ENCODE measurements around the gene ANKS6. TPM values are rescaled to one million over a fixed set of nuclear protein-coding genes. Genes with fewer than 3 reads are reported as not detected.

The ANKS6 gene
- total and polyA plus RNA-seq, 8 donors, result 10.7 to 75.0 (median 19.5) TPM

GRCh38 chr9:98790134-98790841 lies 6.1 kb downstream of the ANKS6 start:
- DNase-seq, result no peak
- TF ChIP-seq EP300 (IDR thresholded peaks at IDR 0.05) (no peak), CTCF (IDR thresholded peaks at IDR 0.05) (no peak), POLR2AphosphoS5 (IDR thresholded peaks at IDR 0.05) (no peak), POLR2A (IDR thresholded peaks at IDR 0.05) (no peak)
- H3K4me3 ChIP-seq, result no peak overlapping the region
- H3K27me3 ChIP-seq, result no peaks in the 10 kb centered on the region
- H3K4me1 ChIP-seq, result peaks cover 21 to 53% (median 37%) of the 10 kb centered on the region in 4 donors
- H3K36me3 ChIP-seq, result peaks cover 13 to 35% (median 27%) of the 10 kb centered on the region in 4 donors
- H3K9me3 ChIP-seq, result no peaks in the 10 kb centered on the region
- WGBS, 5 donors, result 90 to 92% (median 92%) methylated on average over 14 to 25 of the region's 25 CpGs
- intact Hi-C loops (cut with DNase I; ENCODE audit: low total_unique reads), result no loop called here
- peak overlapping the region in 1 of 5 donors; percentile 35 for H3K27ac ChIP-seq

- DNase-seq, result no peak
- peaks cover 16 to 46% (median 31%) of the 10 kb centered on the region in 4 donors for H3K4me1 ChIP-seq
- H3K9me3 ChIP-seq, result no peaks in the 10 kb centered on the region
- WGBS, 5 donors, result 94 to 99% (median 97%) methylated on average over 2 to 5 of the region's 5 CpGs
- H3K27me3 ChIP-seq, result no peaks in the 10 kb centered on the region
- H3K4me3 ChIP-seq, result no peak overlapping the region
- no peak overlapping the region for H3K27ac ChIP-seq
- TF ChIP-seq POLR2A (IDR thresholded peaks at IDR 0.05), result no peak
- no peak for TF ChIP-seq EP300 (IDR thresholded peaks at IDR 0.05)
- H3K36me3 ChIP-seq, result peaks cover 13 to 37% (median 31%) of the 10 kb centered on the region in 4 donors
- intact Hi-C loops (cut with DNase I; ENCODE audit: low total_unique reads), result no loop called here
Observed at GRCh38 chr9:98789483-98790133, 6.7 kb downstream of the ANKS6 start.

- H3K27ac ChIP-seq, result no peak overlapping the region
- no peak for DNase-seq
- H3K4me3 ChIP-seq, result no peak overlapping the region
- H3K4me1 ChIP-seq, result peaks cover 16 to 29% (median 21%) of the 10 kb centered on the region in 4 donors
- 88 to 97% (median 95%) methylated on average over 6 to 12 of the region's 12 CpGs for WGBS, 5 donors
- intact Hi-C loops (cut with DNase I; ENCODE audit: low total_unique reads), result no loop called here
- no peaks in the 10 kb centered on the region for H3K27me3 ChIP-seq
- H3K36me3 ChIP-seq, result peaks cover 16 to 54% (median 45%) of the 10 kb centered on the region in 4 donors
- no peaks in the 10 kb centered on the region for H3K9me3 ChIP-seq
- no peak for TF ChIP-seq POLR2AphosphoS5 (IDR thresholded peaks at IDR 0.05)
- TF ChIP-seq EP300 (IDR thresholded peaks at IDR 0.05), result no peak
- TF ChIP-seq CTCF (IDR thresholded peaks at IDR 0.05), result no peak
- no peak for TF ChIP-seq POLR2A (IDR thresholded peaks at IDR 0.05)
Observed at GRCh38 chr9:98787766-98788335, 8.5 kb downstream of the ANKS6 start.

GRCh38 chr9:98786750-98787510 lies 9.4 kb downstream of the ANKS6 start:
- Histone ChIP-seq H3K4me1 (peaks cover 12 to 27% (median 19%) of the 10 kb centered on the region in 4 donors), H3K27me3 (no peaks in the 10 kb centered on the region), H3K4me3 (no peak overlapping the region), H3K9me3 (no peaks in the 10 kb centered on the region), H3K27ac (no peak overlapping the region), H3K36me3 (peaks cover 20 to 63% (median 53%) of the 10 kb centered on the region in 4 donors)
- DNase-seq, result peak in 1 of 2 donors; percentile 64
- TF ChIP-seq CTCF (IDR thresholded peaks at IDR 0.05), result no peak
- no peak for TF ChIP-seq POLR2AphosphoS5 (IDR thresholded peaks at IDR 0.05)
- no peak for TF ChIP-seq POLR2A (IDR thresholded peaks at IDR 0.05)
- TF ChIP-seq EP300 (IDR thresholded peaks at IDR 0.05), result no peak
- WGBS, 5 donors, result 82 to 93% (median 88%) methylated on average over 4 of the region's 4 CpGs
- intact Hi-C loops (cut with DNase I; ENCODE audit: low total_unique reads), result no loop called here

All from stomach (tissue), 9 donors.